Thyroid gland (tissue), 4 donors: Measurements from ENCODE around the gene C19orf47. TPM values are rescaled to one million over a fixed set of nuclear protein-coding genes. Genes with fewer than 3 reads are reported as not detected.
"Not testable (repeated sequence)": the region's sequence is repeated elsewhere in the genome, so short reads cannot be mapped to it uniquely, and the experiment has no call there.

Experiments used
- DNase-seq, 2 donors: peaks; one replicate each; pipeline ENCODE4 v3.0.0-alpha.2; 2019
- H3K27ac ChIP-seq, 3 donors: fragments of 200-600 bp; sonication (generic); 1 replicate in 2 of 3; 2 replicates in 1 of 3; pipeline ENCODE4 v1.5.1; 2016 to 2019; ENCODE audit warnings: mild to moderate bottlenecking in 1 of 3, moderate library complexity in 1 of 3
- H3K27me3 ChIP-seq: fragments of 200-600 bp; sonication (generic); one replicate; pipeline ENCODE4 v1.5.1; 2019
- H3K36me3 ChIP-seq, 2 donors: fragments of 200-600 bp; sonication (generic); one replicate each; pipeline ENCODE4 v1.5.1; 2016 to 2019
- H3K4me1 ChIP-seq, 2 donors: fragments of 200-600 bp; sonication (generic); one replicate each; pipeline ENCODE4 v1.5.1; 2017 to 2019
- H3K4me3 ChIP-seq, 3 donors: fragments of 200-600 bp; sonication (generic); replicated peaks in 1 of 3; 1 replicate in 2 of 3; 2 replicates in 1 of 3; pipeline ENCODE4 v1.5.1; 2016; ENCODE audit warnings: mild to moderate bottlenecking in 1 of 3
- H3K9me3 ChIP-seq: fragments of 200-600 bp; sonication (generic); one replicate; pipeline ENCODE4 v1.5.1; 2017
- CTCF ChIP-seq, 6 experiments: fragments of 200-600 bp in 3 of 6; fragments of 450-650 bp in 3 of 6; sonication (generic) in 3 of 6; IDR thresholded peaks; one replicate each; pipeline ENCODE4 v1.5.1; 2016 to 2019; ENCODE audit warnings: antibody characterized with exemption in 6 of 6, mild to moderate bottlenecking in 2 of 6, inconsistent platforms in 1 of 6, moderate library complexity in 1 of 6
- POLR2A ChIP-seq, 2 donors: fragments of 450-650 bp; IDR thresholded peaks; one replicate each; pipeline ENCODE4 v1.6.1; 2017; ENCODE audit warnings: antibody characterized with exemption in 2 of 2, mild to moderate bottlenecking in 2 of 2, moderate library complexity in 1 of 2
- WGBS, 2 donors: methylation state at CpG; one replicate each; pipeline ENCODE4 v1.1.5; 2017; 5-methylcytosine and 5-hydroxymethylcytosine counted together
- intact Hi-C: fragments of 100-400 bp; cut with DNase I; formaldehyde crosslinking; loops from one replicate; pipeline ENCODE4 v1.15.1; 2023
- total RNA-seq, 4 donors: library from RNA; depleted of rRNA; stranded (reverse); fragments of >200 nt; gene quantifications; one replicate each; pipeline ENCODE4 v1.2.3, GENCODE V29; 2016

C19orf47 gene
- total RNA-seq, 4 donors from 2014 or later = 9.4 to 17.3 (median 17.2) TPM

DNA sequence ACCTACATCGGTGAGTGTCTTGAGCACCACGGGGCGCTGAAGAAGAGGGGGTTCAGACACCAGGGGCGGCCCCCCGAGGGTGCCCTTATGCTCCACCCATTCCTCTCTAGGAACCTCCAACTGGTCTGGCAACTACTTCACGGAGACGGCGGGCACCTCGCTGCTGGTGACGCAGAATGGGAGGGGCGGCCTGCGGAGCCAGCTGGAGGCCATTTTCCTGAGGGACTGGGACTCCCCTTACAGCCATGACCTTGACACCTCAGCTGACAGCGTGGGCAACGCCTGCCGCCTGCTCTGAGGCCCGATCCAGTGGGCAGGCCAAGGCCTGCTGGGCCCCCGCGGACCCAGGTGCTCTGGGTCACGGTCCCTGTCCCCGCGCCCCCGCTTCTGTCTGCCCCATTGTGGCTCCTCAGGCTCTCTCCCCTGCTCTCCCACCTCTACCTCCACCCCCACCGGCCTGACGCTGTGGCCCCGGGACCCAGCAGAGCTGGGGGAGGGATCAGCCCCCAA is 29.7 kb upstream of the C19orf47 start:
- H3K36me3 ChIP-seq = peaks cover 9 to 28% of the 10 kb centered on the region in 2 donors
- WGBS, 2 donors = 91 to 92% methylated on average over 16 to 22 of the region's 25 CpGs
- no peaks in the 10 kb centered on the region for H3K4me1 ChIP-seq
- H3K27me3 ChIP-seq = no peaks in the 10 kb centered on the region
- no peak overlapping the region for H3K4me3 ChIP-seq
- DNase-seq = no peak
- H3K9me3 ChIP-seq = no peaks in the 10 kb centered on the region
- TF ChIP-seq POLR2A (IDR thresholded peaks at IDR 0.05) (no peak), CTCF (IDR thresholded peaks at IDR 0.05) (no peak)
- H3K27ac ChIP-seq = no peak overlapping the region
- intact Hi-C loops = no loop called here

GRCh38 chr19:40376286-40376862 is 28.2 kb upstream of the C19orf47 start:
- Histone ChIP-seq H3K27me3 (no peaks in the 10 kb centered on the region), H3K27ac (no peak overlapping the region), H3K9me3 (no peaks in the 10 kb centered on the region), H3K4me3 (no peak overlapping the region), H3K36me3 (peaks cover 13 to 39% of the 10 kb centered on the region in 2 donors), H3K4me1 (no peaks in the 10 kb centered on the region)
- intact Hi-C loops = no loop called here
- no peak for DNase-seq
- WGBS, 2 donors = 92 to 96% methylated on average over 16 to 17 of the region's 17 CpGs
- TF ChIP-seq POLR2A (IDR thresholded peaks at IDR 0.05) = no peak
- TF ChIP-seq CTCF (IDR thresholded peaks at IDR 0.05) = no peak

- Histone ChIP-seq H3K27ac (no peak overlapping the region), H3K9me3 (no peaks in the 10 kb centered on the region), H3K4me1 (no peaks in the 10 kb centered on the region), H3K27me3 (no peaks in the 10 kb centered on the region), H3K36me3 (peaks cover 18 to 53% of the 10 kb centered on the region in 2 donors), H3K4me3 (no peak overlapping the region)
- intact Hi-C loops = no loop called here
- DNase-seq = no peak
- TF ChIP-seq CTCF (IDR thresholded peaks at IDR 0.05) = no peak
- no peak for TF ChIP-seq POLR2A (IDR thresholded peaks at IDR 0.05)
- WGBS, 2 donors = 94 to 98% methylated on average over 7 of the region's 7 CpGs
These were observed 25.9 kb upstream of the C19orf47 start for GRCh38 chr19:40374084-40374483.

- Histone ChIP-seq H3K4me1 (no peaks in the 10 kb centered on the region), H3K27me3 (no peaks in the 10 kb centered on the region), H3K36me3 (peaks cover 18 to 38% of the 10 kb centered on the region in 2 donors), H3K27ac (no peak overlapping the region), H3K4me3 (no peak overlapping the region), H3K9me3 (no peaks in the 10 kb centered on the region)
- intact Hi-C loops = no loop called here
- DNase-seq = no peak
- TF ChIP-seq CTCF (IDR thresholded peaks at IDR 0.05) = no peak
- TF ChIP-seq POLR2A (IDR thresholded peaks at IDR 0.05) = no peak
- WGBS, 2 donors = 94 to 95% methylated on average over 4 to 5 of the region's 5 CpGs
These were observed 23.6 kb upstream of the C19orf47 start for GRCh38 chr19:40371802-40372122.

GRCh38 chr19:40370997-40371801 is 23.0 kb upstream of the C19orf47 start:
- Histone ChIP-seq H3K4me3 (no peak overlapping the region), H3K27ac (no peak overlapping the region), H3K9me3 (no peaks in the 10 kb centered on the region), H3K4me1 (no peaks in the 10 kb centered on the region), H3K27me3 (no peaks in the 10 kb centered on the region), H3K36me3 (peaks cover 18 to 34% of the 10 kb centered on the region in 2 donors)
- TF ChIP-seq CTCF (IDR thresholded peaks at IDR 0.05) = no peak
- TF ChIP-seq POLR2A (IDR thresholded peaks at IDR 0.05) = no peak
- intact Hi-C loops = no loop called here
- WGBS, 2 donors = 88 to 90% methylated on average over 6 of the region's 7 CpGs
- DNase-seq = no peak

DNA sequence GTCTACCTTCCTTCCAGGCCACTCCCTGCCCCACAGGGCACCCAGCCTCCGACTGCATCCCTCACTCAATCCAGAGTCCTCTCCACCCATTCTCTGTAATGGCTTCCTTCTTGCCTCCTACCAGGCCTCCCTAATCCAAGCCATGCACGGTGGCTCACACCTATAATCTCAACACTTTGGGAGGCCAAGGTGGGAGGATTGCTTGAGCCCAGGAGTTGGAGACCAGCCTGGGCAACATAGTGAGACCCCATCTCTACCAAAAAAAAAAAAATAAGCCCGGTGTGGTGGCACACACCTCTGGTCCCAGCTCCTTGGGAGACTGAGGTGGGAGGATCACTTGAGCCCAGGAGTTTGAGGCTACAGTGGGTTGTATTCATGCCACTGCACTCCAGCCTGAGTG is 22.1 kb upstream of the C19orf47 start:
- DNase-seq, H3K4me1 ChIP-seq, H3K4me3 ChIP-seq, H3K9me3 ChIP-seq, H3K27ac ChIP-seq, H3K27me3 ChIP-seq, intact Hi-C loops: not testable (repeated sequence)
- peaks cover 18 to 34% of the 10 kb centered on the region in 2 donors for H3K36me3 ChIP-seq
- WGBS, 2 donors = 93 to 96% methylated on average over 3 of the region's 3 CpGs
